Ramos (cell line): ENCODE data around the gene HAPLN2.

Source experiments
- in situ Hi-C: fragments of 300-500 bp; cut with MboI; formaldehyde crosslinking; loops from one replicate; pipeline ENCODE4 v1.14.3; 2022; ENCODE audit warnings: low sequenced_read_pairs; ENCODE audit not compliant: unreplicated experiment

HAPLN2 gene

GRCh38 chr1:156673387-156674121 is 54.3 kb downstream of the HAPLN2 start:
- in situ Hi-C loops = no loop called here
